ENCODE data around the gene GPR143.

The GPR143 gene

DNA sequence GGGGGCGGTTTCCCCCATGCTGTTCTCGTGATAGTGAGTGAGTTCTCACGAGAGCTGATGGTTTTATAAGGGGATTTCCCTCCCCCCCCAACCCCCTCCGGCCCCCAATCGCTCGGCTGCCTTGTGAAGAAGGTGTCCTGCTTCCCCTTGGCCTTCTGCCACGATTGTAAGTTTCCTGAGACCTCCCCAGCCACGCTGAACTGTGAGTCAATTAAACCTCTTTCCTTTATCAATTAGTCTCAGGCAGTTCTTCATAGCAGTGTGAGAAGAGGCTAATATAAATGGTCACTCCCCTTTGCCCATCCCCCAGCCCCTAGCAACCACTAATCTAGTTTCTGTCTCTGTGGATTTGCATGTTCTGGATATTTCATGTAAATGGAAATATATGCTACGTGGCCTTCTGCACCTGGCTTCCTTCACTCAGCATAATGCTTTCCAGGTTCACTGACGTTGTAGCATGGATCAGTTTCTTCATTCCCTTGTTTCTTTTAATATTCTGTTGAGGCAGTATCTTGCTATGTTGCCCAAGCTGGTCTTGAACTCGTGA, 16.4 kb downstream of the GPR143 start:
- Histone ChIP-seq H2AFZ (ENCODE audit: low read depth) (no peak overlapping the region), H3K4me2 (no peak overlapping the region), H3K36me3 (ENCODE audit: insufficient read depth) (no peaks in the 10 kb centered on the region), H4K20me1 (ENCODE audit: insufficient read depth) (no peaks in the 10 kb centered on the region), H3K4me3 (IDR thresholded peaks at IDR 0.05; ENCODE audit: insufficient read depth, low read depth, low read length) (no peak overlapping the region), H3K79me2 (ENCODE audit: insufficient read depth, low read depth) (no peaks in the 10 kb centered on the region), H3K9ac (no peak overlapping the region), H3K27ac (no peak overlapping the region), H3K27me3 (ENCODE audit: insufficient read depth, low read depth) (no peaks in the 10 kb centered on the region), H3K4me1 (ENCODE audit: low read depth, poor library complexity, severe bottlenecking) (no peaks in the 10 kb centered on the region)
- TF ChIP-seq, protein P1, sequence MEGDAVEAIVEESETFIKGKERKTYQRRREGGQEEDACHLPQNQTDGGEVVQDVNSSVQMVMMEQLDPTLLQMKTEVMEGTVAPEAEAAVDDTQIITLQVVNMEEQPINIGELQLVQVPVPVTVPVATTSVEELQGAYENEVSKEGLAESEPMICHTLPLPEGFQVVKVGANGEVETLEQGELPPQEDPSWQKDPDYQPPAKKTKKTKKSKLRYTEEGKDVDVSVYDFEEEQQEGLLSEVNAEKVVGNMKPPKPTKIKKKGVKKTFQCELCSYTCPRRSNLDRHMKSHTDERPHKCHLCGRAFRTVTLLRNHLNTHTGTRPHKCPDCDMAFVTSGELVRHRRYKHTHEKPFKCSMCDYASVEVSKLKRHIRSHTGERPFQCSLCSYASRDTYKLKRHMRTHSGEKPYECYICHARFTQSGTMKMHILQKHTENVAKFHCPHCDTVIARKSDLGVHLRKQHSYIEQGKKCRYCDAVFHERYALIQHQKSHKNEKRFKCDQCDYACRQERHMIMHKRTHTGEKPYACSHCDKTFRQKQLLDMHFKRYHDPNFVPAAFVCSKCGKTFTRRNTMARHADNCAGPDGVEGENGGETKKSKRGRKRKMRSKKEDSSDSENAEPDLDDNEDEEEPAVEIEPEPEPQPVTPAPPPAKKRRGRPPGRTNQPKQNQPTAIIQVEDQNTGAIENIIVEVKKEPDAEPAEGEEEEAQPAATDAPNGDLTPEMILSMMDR (conservative IDR thresholded peaks at IDR 0.05; ENCODE audit: low read depth, low read length), result no peak

DNA sequence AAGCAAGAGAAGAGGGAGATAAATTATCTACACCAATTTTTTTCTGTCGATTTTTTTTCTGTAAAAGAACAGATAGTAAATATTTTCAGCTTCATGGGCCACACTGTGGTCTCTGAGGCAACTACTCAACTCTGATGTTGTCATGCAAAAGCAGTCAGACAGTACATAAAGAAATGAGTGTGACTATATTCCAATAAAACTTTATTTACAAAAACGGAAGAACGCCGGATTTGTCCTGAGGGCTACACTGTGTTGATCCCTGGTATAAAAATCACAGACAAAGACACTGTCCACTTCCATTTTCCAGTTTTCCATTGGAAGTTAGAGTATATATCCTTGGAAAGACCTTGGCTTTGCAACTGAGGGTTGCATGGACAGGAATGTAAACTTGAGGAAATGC, 18.0 kb downstream of the GPR143 start:
- no peak overlapping the region for H3K9ac ChIP-seq
- no peaks in the 10 kb centered on the region for H3K4me1 ChIP-seq (ENCODE audit: low read depth, poor library complexity, severe bottlenecking)
- H2AFZ ChIP-seq (ENCODE audit: low read depth), result no peak overlapping the region
- H3K27me3 ChIP-seq (ENCODE audit: insufficient read depth, low read depth), result no peaks in the 10 kb centered on the region
- H3K4me2 ChIP-seq, result no peak overlapping the region
- TF ChIP-seq, protein P1 (conservative IDR thresholded peaks at IDR 0.05; ENCODE audit: low read depth, low read length), result no peak
- H3K4me3 ChIP-seq (IDR thresholded peaks at IDR 0.05; ENCODE audit: insufficient read depth, low read depth, low read length), result no peak overlapping the region
- no peaks in the 10 kb centered on the region for H3K79me2 ChIP-seq (ENCODE audit: insufficient read depth, low read depth)
- H3K27ac ChIP-seq, result no peak overlapping the region
- H4K20me1 ChIP-seq (ENCODE audit: insufficient read depth), result no peaks in the 10 kb centered on the region
- no peaks in the 10 kb centered on the region for H3K36me3 ChIP-seq (ENCODE audit: insufficient read depth)

DNA sequence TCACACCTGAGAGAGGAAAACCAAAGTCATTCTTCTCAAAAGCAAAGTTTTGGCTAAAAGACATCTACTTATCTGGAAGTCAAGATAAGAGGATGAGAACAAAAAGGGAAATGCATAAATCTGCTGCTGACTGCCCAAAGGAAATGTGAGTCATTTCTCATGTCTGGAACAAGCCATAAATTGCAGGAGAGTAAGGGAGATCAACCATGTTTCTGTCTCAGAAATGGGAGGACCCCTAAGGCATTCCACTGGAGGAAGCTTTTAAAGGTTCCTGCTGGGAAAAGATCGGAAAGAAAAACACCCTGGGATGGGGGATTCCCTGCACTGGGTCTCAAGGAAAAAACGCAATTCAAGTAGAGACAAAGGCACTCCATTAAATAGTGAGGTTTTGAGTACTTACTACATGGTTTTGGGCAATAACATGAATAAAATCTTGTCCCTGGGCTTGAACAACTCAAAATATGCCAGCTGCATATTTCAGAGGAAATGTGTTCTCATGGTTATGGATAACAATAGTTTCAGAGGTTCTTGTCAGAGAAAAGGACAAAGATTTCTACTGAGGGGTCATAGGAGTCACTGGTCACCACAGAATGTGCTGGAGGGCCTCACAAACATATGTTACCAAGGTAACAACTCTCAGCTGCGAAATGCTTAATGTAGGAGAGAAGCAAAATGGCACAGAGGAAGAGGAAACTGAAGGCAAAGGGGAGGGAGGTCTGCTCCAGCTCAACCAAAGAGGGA, 19.3 kb downstream of the GPR143 start:
- H3K4me3 ChIP-seq (IDR thresholded peaks at IDR 0.05; ENCODE audit: insufficient read depth, low read depth, low read length), result no peak overlapping the region
- H3K79me2 ChIP-seq (ENCODE audit: insufficient read depth, low read depth), result no peaks in the 10 kb centered on the region
- TF ChIP-seq, protein P1 (conservative IDR thresholded peaks at IDR 0.05; ENCODE audit: low read depth, low read length), result no peak
- no peak overlapping the region for H3K9ac ChIP-seq
- no peaks in the 10 kb centered on the region for H4K20me1 ChIP-seq (ENCODE audit: insufficient read depth)
- no peaks in the 10 kb centered on the region for H3K4me1 ChIP-seq (ENCODE audit: low read depth, poor library complexity, severe bottlenecking)
- no peak overlapping the region for H3K27ac ChIP-seq
- no peaks in the 10 kb centered on the region for H3K36me3 ChIP-seq (ENCODE audit: insufficient read depth)
- no peaks in the 10 kb centered on the region for H3K27me3 ChIP-seq (ENCODE audit: insufficient read depth, low read depth)
- H3K4me2 ChIP-seq, result no peak overlapping the region
- H2AFZ ChIP-seq (ENCODE audit: low read depth), result no peak overlapping the region

DNA sequence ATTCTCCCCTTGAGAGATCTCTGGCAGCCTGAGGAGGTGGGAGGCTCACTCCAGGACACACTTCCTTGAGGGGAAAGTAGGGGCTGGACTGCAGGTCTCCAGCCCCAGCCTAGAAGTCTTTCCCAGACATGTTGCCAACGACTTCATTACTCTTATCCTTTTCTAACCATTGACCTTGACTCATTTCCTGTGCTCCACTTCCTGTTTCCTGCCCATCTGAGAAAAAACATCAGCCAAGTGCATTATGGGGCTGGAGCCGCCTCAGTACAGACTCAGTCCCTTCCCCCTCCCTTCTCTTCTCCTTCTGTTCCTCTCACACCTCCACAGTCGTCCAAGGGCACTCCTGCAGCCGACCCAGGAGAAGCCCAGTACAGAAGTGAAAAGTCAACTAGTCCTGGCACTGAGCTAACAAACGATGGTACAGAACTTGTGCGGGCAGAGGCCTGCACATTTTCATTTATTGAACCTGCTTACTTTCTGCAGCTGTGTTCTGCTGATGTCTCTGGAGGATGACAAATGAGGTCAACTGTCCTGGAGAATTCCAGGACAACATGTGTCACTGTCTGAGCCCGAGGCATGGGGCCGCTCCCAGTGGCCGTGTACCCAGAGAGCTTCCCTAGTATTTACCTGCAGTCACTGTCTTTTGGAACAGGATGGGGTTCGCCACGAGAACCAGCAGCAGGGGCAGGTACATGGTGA, 20.1 kb downstream of the GPR143 start:
- Histone ChIP-seq H3K4me3 (IDR thresholded peaks at IDR 0.05; ENCODE audit: insufficient read depth, low read depth, low read length) (no peak overlapping the region), H2AFZ (ENCODE audit: low read depth) (no peak overlapping the region; the same call in 1 of the 2 replicates), H3K27ac (no peak overlapping the region), H3K36me3 (ENCODE audit: insufficient read depth) (no peaks in the 10 kb centered on the region), H3K4me1 (ENCODE audit: low read depth, poor library complexity, severe bottlenecking) (no peaks in the 10 kb centered on the region), H3K9ac (no peak overlapping the region), H3K4me2 (no peak overlapping the region), H3K79me2 (ENCODE audit: insufficient read depth, low read depth) (no peaks in the 10 kb centered on the region), H4K20me1 (ENCODE audit: insufficient read depth) (no peaks in the 10 kb centered on the region), H3K27me3 (ENCODE audit: insufficient read depth, low read depth) (no peaks in the 10 kb centered on the region)
- TF ChIP-seq, protein P1 (conservative IDR thresholded peaks at IDR 0.05; ENCODE audit: low read depth, low read length), result no peak

Measured in KMS-11 (cell line).